ENCODE data around the gene CITED2. TPM values are rescaled to one million over a fixed set of nuclear protein-coding genes. Genes with fewer than 3 reads are reported as not detected.

Gene CITED2
- total and polyA plus RNA-seq, 2 of the 8 experiments (the other 6 are each of a cell fraction or from before 2014, with no cell fraction given), result 89.1 to 115 TPM

DNA sequence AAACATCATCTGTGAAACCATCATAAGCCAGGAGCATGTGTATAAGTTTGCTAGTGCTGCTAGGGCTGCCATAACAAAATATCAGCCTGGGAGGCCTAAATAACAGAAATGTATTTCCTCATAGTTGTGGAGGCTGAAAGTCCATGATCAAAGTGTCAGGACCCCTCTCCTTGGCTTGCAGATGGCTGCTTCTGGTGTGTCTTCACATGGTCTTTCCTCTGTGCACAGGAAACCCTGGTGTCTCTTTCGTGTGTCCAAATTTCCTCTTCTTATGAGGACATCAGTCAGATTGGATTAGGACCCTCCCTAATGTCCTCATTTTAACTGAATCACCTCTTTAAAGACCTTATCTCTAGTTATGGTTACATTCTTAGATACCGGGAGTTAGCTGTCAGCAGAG, 6.2 kb upstream of the CITED2 start:
- no peak overlapping the region for H3K9ac ChIP-seq (replicated peaks in 1 of 4; ENCODE audit: extremely low read depth in 1 of 4, low read depth in 3 of 4, low read length in 3 of 4)
- no peak overlapping the region for H3K18ac ChIP-seq (ENCODE audit: extremely low read depth, low read length)
- no peak overlapping the region for H4K5ac ChIP-seq (ENCODE audit: insufficient read length, low read depth, low read length)
- H3K23me2 ChIP-seq (ENCODE audit: low read depth, low read length), result peaks cover 1% of the 10 kb centered on the region
- H3K4me2 ChIP-seq (ENCODE audit: insufficient read depth in 1 of 2, low read depth in 2 of 2, low read length in 2 of 2), result no peak overlapping the region
- DNase-seq (ENCODE audit: low read depth in 1 of 2, low spot score in 2 of 2), result no peak
- H3K79me1 ChIP-seq (ENCODE audit: low read depth, low read length), result no peaks in the 10 kb centered on the region
- H3K56ac ChIP-seq (replicated peaks; ENCODE audit: insufficient read length, low read depth, low read length), result no peak overlapping the region
- no peaks in the 10 kb centered on the region for H4K20me1 ChIP-seq (replicated peaks in 1 of 2; ENCODE audit: control insufficient read depth in 1 of 2, insufficient read depth in 2 of 2, low read length in 2 of 2)
- no peaks in the 10 kb centered on the region for H3K36me3 ChIP-seq (ENCODE audit: control insufficient read depth in 2 of 4, insufficient read depth in 4 of 4, low read length in 3 of 4)
- TF ChIP-seq, protein P1, sequence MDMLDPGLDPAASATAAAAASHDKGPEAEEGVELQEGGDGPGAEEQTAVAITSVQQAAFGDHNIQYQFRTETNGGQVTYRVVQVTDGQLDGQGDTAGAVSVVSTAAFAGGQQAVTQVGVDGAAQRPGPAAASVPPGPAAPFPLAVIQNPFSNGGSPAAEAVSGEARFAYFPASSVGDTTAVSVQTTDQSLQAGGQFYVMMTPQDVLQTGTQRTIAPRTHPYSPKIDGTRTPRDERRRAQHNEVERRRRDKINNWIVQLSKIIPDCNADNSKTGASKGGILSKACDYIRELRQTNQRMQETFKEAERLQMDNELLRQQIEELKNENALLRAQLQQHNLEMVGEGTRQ (IDR thresholded peaks at IDR 0.05; ENCODE audit: low read length), result no peak
- no peak for TF ChIP-seq FOSL1 (IDR thresholded peaks at IDR 0.05; ENCODE audit: insufficient read depth, low read depth, low read length)
- no peak for TF ChIP-seq BCL11A (IDR thresholded peaks at IDR 0.05; ENCODE audit: low read depth in 2 of 2, low read length in 2 of 2)
- no peak for TF ChIP-seq BRCA1 (IDR thresholded peaks at IDR 0.05; ENCODE audit: low read depth, low read length)
- no peak for TF ChIP-seq POLR2AphosphoS5 (IDR thresholded peaks at IDR 0.05; ENCODE audit: low read depth, low read length)
- no peak for TF ChIP-seq BACH1 (IDR thresholded peaks at IDR 0.05; ENCODE audit: low read length)
- TF ChIP-seq TAF1 (IDR thresholded peaks at IDR 0.05; ENCODE audit: low read depth, low read length), result no peak
- TF ChIP-seq SAP30 (IDR thresholded peaks at IDR 0.05; ENCODE audit: insufficient read depth, insufficient replicate concordance, low read length), result no peak
- TF ChIP-seq CHD1 (IDR thresholded peaks at IDR 0.05; ENCODE audit: low read depth, low read length), result no peak
- H3K4me3 ChIP-seq (ENCODE audit: extremely low read depth in 1 of 4, insufficient read depth in 2 of 4, low read depth in 3 of 4, low read length in 4 of 4), result no peak overlapping the region
- H4K8ac ChIP-seq (ENCODE audit: extremely low read depth, insufficient read depth, low read length), result no peak overlapping the region
- H3K23ac ChIP-seq (ENCODE audit: insufficient read length), result no peak overlapping the region
- no peak overlapping the region for H2BK5ac ChIP-seq (ENCODE audit: low read depth, low read length)
- H2BK12ac ChIP-seq (ENCODE audit: low read depth, low read length), result no peak overlapping the region
- no peak overlapping the region for H3K27ac ChIP-seq (ENCODE audit: low read depth, low read length)
- H3K4me1 ChIP-seq (replicated peaks in 1 of 4; ENCODE audit: control insufficient read depth in 3 of 4, insufficient read depth in 4 of 4, low read length in 3 of 4), result peaks cover 7 to 9% (median 8%) of the 10 kb centered on the region in 4 experiments; a peak in 6 of 7 replicates
- WGBS, 2 experiments (ENCODE audit: extremely low coverage in 1 of 2, insufficient coverage in 1 of 2, insufficient read length in 1 of 2, insufficient replicate concordance in 2 of 2, low coverage in 1 of 2, low lambda C conversion rate in 2 of 2, missing lambda C conversion rate in 1 of 2), result 85% methylated on average over 2 of the region's 2 CpGs; no CpG with 5 or more reads in 1 of the 2 experiments
- no peak overlapping the region for H3K14ac ChIP-seq (ENCODE audit: insufficient read length)
- H2BK20ac ChIP-seq (ENCODE audit: low read length), result no peak overlapping the region
- no peak overlapping the region for H2BK120ac ChIP-seq (replicated peaks; ENCODE audit: low read depth, low read length)
- ChIA-PET POLR2A (ENCODE audit: partially characterized antibody) (no interaction called here), CTCF (ENCODE audit: partially characterized antibody) (interaction anchor here (3.3 kb wide), 1 partner anchor 11 kb away, joined by 11 read pairs; no protein-coding TSS in a partner anchor)
- no peak overlapping the region for H2AK5ac ChIP-seq (ENCODE audit: low read depth, low read length)
- no peaks in the 10 kb centered on the region for H3K79me2 ChIP-seq (ENCODE audit: control insufficient read depth in 1 of 2, insufficient read depth in 2 of 2, low read length in 2 of 2)
- 0 out of 7 replicates have a peak, but pooled peaks cover 0 to 3% (median 0%) of the 10 kb centered on the region in 4 experiments for H3K27me3 ChIP-seq (replicated peaks in 1 of 4; ENCODE audit: control insufficient read depth in 3 of 4, extremely low read depth in 1 of 4, insufficient read depth in 3 of 4, low read length in 3 of 4)
- H3K4ac ChIP-seq (replicated peaks; ENCODE audit: insufficient read length, low read depth, low read length), result no peak overlapping the region
- no peak overlapping the region for H4K91ac ChIP-seq (replicated peaks; ENCODE audit: insufficient read length, low read length)
- no peak overlapping the region for H2BK15ac ChIP-seq (ENCODE audit: low read length)
- H2AFZ ChIP-seq (ENCODE audit: low read length), result no peak overlapping the region
- H3K9me3 ChIP-seq (ENCODE audit: insufficient read depth in 2 of 2, low read depth in 1 of 2, low read length in 1 of 2), result no peaks in the 10 kb centered on the region
- no peak for FAIRE-seq
